H9 (cell line): ENCODE results near the gene AMH. TPM values are rescaled to one million over a fixed set of nuclear protein-coding genes. Genes with fewer than 3 reads are reported as not detected.
A peak's percentile ranks its signal among the peaks of the same experiment; 100 is the strongest.

ENCODE experiments used
- DNase-seq: peaks from one replicate; pipeline ENCODE4 v3.0.0-alpha.2; 2017
- H2AFZ ChIP-seq: one replicate; pipeline ENCODE4 v1.6.1; 2013; ENCODE audit warnings: mild to moderate bottlenecking, low read length, control low read depth, moderate library complexity
- H2AK5ac ChIP-seq: 2 replicates; pipeline ENCODE4 v1.6.1; 2013; ENCODE audit warnings: low read length, control low read depth, mixed read lengths; ENCODE audit not compliant: insufficient read length
- H2BK120ac ChIP-seq: one replicate; pipeline ENCODE4 v1.6.1; 2013; ENCODE audit warnings: low read depth, mild to moderate bottlenecking, low read length, control low read depth, inconsistent platforms; ENCODE audit not compliant: poor library complexity, severe bottlenecking
- H2BK12ac ChIP-seq: 2 replicates; pipeline ENCODE4 v1.6.1; 2013; ENCODE audit warnings: low read length, control low read depth, mixed read lengths, low read depth; ENCODE audit not compliant: insufficient read length
- H2BK15ac ChIP-seq: 2 replicates; pipeline ENCODE4 v1.6.1; 2013; ENCODE audit warnings: low read depth, low read length, control low read depth
- H2BK20ac ChIP-seq: one replicate; pipeline ENCODE4 v1.6.1; 2013; ENCODE audit warnings: low read depth, mild to moderate bottlenecking, low read length, control low read depth, inconsistent platforms; ENCODE audit not compliant: poor library complexity, severe bottlenecking
- H2BK5ac ChIP-seq: 2 replicates; pipeline ENCODE4 v1.6.1; 2013; ENCODE audit warnings: low read length, control low read depth, mixed read lengths; ENCODE audit not compliant: insufficient read length
- H3K14ac ChIP-seq: 2 replicates; pipeline ENCODE4 v1.6.1; 2013; ENCODE audit warnings: low read length, control low read depth; ENCODE audit not compliant: insufficient read depth
- H3K18ac ChIP-seq: 2 replicates; pipeline ENCODE4 v1.6.1; 2013; ENCODE audit warnings: low read depth, mild to moderate bottlenecking, mixed read lengths, low read length, control low read depth; ENCODE audit not compliant: insufficient read length
- H3K23ac ChIP-seq: 2 replicates; pipeline ENCODE4 v1.6.1; 2013; ENCODE audit warnings: low read length, control low read depth, mixed read lengths, low read depth; ENCODE audit not compliant: insufficient read length
- H3K23me2 ChIP-seq: 2 replicates; pipeline ENCODE4 v1.6.1; 2013; ENCODE audit warnings: low read depth, mild to moderate bottlenecking, mixed read lengths, low read length, control low read depth; ENCODE audit not compliant: insufficient read length, poor library complexity, severe bottlenecking
- H3K27ac ChIP-seq: 2 replicates; pipeline ENCODE4 v1.5.1; 2013; ENCODE audit warnings: low read length, control low read depth, mixed read lengths, low read depth; ENCODE audit not compliant: insufficient read length
- H3K27me3 ChIP-seq: 2 replicates; pipeline ENCODE4 v1.6.1; 2013; ENCODE audit warnings: low read length, control low read depth, inconsistent platforms; ENCODE audit not compliant: insufficient read depth
- H3K4ac ChIP-seq: 2 replicates; pipeline ENCODE4 v1.6.1; 2013; ENCODE audit warnings: low read depth, mild to moderate bottlenecking, control low read depth, inconsistent platforms, low read length, moderate library complexity
- H3K4me1 ChIP-seq: 2 replicates; pipeline ENCODE4 v1.6.1; 2013; ENCODE audit warnings: low read length, control low read depth, inconsistent platforms; ENCODE audit not compliant: insufficient read depth
- H3K4me2 ChIP-seq: 2 replicates; pipeline ENCODE4 v1.6.1; 2013; ENCODE audit warnings: low read length, control low read depth, mixed read lengths; ENCODE audit not compliant: insufficient read length, insufficient read depth
- H3K56ac ChIP-seq: 2 replicates; pipeline ENCODE4 v1.6.1; 2013; ENCODE audit warnings: low read depth, mild to moderate bottlenecking, mixed read lengths, low read length, control low read depth; ENCODE audit not compliant: insufficient read length
- H3K79me1 ChIP-seq: 2 replicates; pipeline ENCODE4 v1.6.1; 2013; ENCODE audit warnings: low read depth, mild to moderate bottlenecking, moderate library complexity, low read length, control low read depth, inconsistent platforms; ENCODE audit not compliant: insufficient read depth, poor library complexity, severe bottlenecking
- H3K79me2 ChIP-seq: 2 replicates; pipeline ENCODE4 v1.6.1; 2013; ENCODE audit warnings: low read length, control low read depth, inconsistent platforms; ENCODE audit not compliant: insufficient read depth
- H3K9ac ChIP-seq: 2 replicates; pipeline ENCODE4 v1.6.1; 2013; ENCODE audit warnings: low read length, control low read depth, mixed read lengths; ENCODE audit not compliant: insufficient read length; ENCODE audit errors: extremely low read depth
- H3K9me3 ChIP-seq: one replicate; pipeline ENCODE4 v1.6.1; 2013; ENCODE audit warnings: low read depth, low read length, inconsistent platforms; ENCODE audit not compliant: control insufficient read depth
- H3T11ph ChIP-seq: one replicate; pipeline ENCODE4 v1.6.1; 2013; ENCODE audit warnings: mild to moderate bottlenecking, low read length, control low read depth, inconsistent platforms
- H4K20me1 ChIP-seq: one replicate; pipeline ENCODE4 v1.6.1; 2013; ENCODE audit not compliant: control insufficient read depth, insufficient read length, insufficient read depth
- H4K5ac ChIP-seq: 2 replicates; pipeline ENCODE4 v1.6.1; 2013; ENCODE audit warnings: low read depth, mild to moderate bottlenecking, mixed read lengths, low read length, control low read depth; ENCODE audit not compliant: insufficient read length
- H4K8ac ChIP-seq: replicated peaks from 2 replicates; pipeline ENCODE4 v1.6.1; 2013; ENCODE audit warnings: low read length, control low read depth, mixed read lengths, low read depth; ENCODE audit not compliant: insufficient read length
- H4K91ac ChIP-seq: 2 replicates; pipeline ENCODE4 v1.6.1; 2013; ENCODE audit warnings: low read depth, mild to moderate bottlenecking, moderate library complexity, mixed read lengths, low read length, control low read depth; ENCODE audit not compliant: insufficient read length
- H3K27ac Mint-ChIP-seq, 3 experiments: 2 replicates in 2 of 3; 3 replicates in 1 of 3; pipeline ENCODE4 v1.8.0; 2020 to 2021; ENCODE audit warnings: mixed read lengths in 3 of 3, mild to moderate bottlenecking in 1 of 3, moderate library complexity in 1 of 3
- H3K27me3 Mint-ChIP-seq: 2 replicates; pipeline ENCODE4 v1.8.0; 2021; ENCODE audit warnings: low read depth, mild to moderate bottlenecking, moderate library complexity, mixed read lengths
- H3K36me3 Mint-ChIP-seq, 3 experiments: 2 replicates in 2 of 3; 3 replicates in 1 of 3; pipeline ENCODE4 v1.8.0; 2020 to 2021; ENCODE audit warnings: low read depth in 3 of 3, mixed read lengths in 3 of 3; ENCODE audit not compliant: insufficient read depth in 1 of 3
- H3K4me1 Mint-ChIP-seq, 2 experiments: 2 replicates each; pipeline ENCODE4 v1.8.0; 2020; ENCODE audit warnings: mixed read lengths in 2 of 2
- H3K4me3 Mint-ChIP-seq, 2 experiments: 2 replicates in 1 of 2; 3 replicates in 1 of 2; pipeline ENCODE4 v1.8.0; 2020 to 2021; ENCODE audit warnings: mild to moderate bottlenecking in 2 of 2, mixed read lengths in 2 of 2, moderate library complexity in 1 of 2
- H3K9me3 Mint-ChIP-seq, 2 experiments: 2 replicates in 1 of 2; 3 replicates in 1 of 2; pipeline ENCODE4 v1.8.0; 2020; ENCODE audit warnings: mild to moderate bottlenecking in 2 of 2, mixed read lengths in 2 of 2, moderate library complexity in 1 of 2
- CTCF ChIP-seq: fragments of 200-600 bp; sonication (generic); conservative IDR thresholded peaks from 3 replicates; pipeline ENCODE4 v1.8.0; 2021; ENCODE audit warnings: antibody characterized with exemption, mild to moderate bottlenecking
- WGBS: extraction: QIAGEN DNeasy Blood & Tissue Kit; methylation state at CpG from one replicate; pipeline ENCODE4 v1.1.7; 2013; ENCODE audit warnings: missing lambda C conversion rate, low lambda C conversion rate, mixed read lengths; ENCODE audit not compliant: insufficient read length; ENCODE audit errors: extremely low coverage; 5-methylcytosine and 5-hydroxymethylcytosine counted together
- total RNA-seq: library from RNA; stranded (reverse); gene quantifications from 2 replicates; pipeline ENCODE4 v1.2.1, GENCODE V29; 2021

Gene AMH
- total RNA-seq, 1 experiment from 2014 or later, result 70.7 TPM

- Mint-ChIP-seq H3K9me3 (no peaks in the 10 kb centered on the region; a peak in 1 of 5 replicates), H3K4me3 (peak overlapping the region in 1 of 2 experiments; percentile 51; a peak in 1 of 5 replicates), H3K4me1 (peaks cover 18 to 22% of the 10 kb centered on the region in 2 experiments), H3K27me3 (peaks cover 2% of the 10 kb centered on the region; the same call in 1 of the 2 replicates), H3K27ac (no peak overlapping the region), H3K36me3 (peaks cover 18 to 30% (median 21%) of the 10 kb centered on the region in 3 experiments)
- Histone ChIP-seq H2BK20ac (no peak overlapping the region), H3K56ac (no peak overlapping the region), H3K23me2 (no peaks in the 10 kb centered on the region), H4K20me1 (peaks cover 2% of the 10 kb centered on the region), H3K9ac (no peak overlapping the region), H3K14ac (no peak overlapping the region), H3K4ac (no peak overlapping the region), H3K23ac (no peak overlapping the region), H3K4me1 (0 out of 2 replicates have a peak, but pooled peaks cover 2% of the 10 kb centered on the region), H2BK120ac (no peak overlapping the region), H2AFZ (no peak overlapping the region), H3K79me1 (no peaks in the 10 kb centered on the region), H4K5ac (no peak overlapping the region), H2BK12ac (no peak overlapping the region), H3T11ph (no peak overlapping the region), H4K91ac (no peak overlapping the region), H2BK15ac (no peak overlapping the region), H3K9me3 (no peaks in the 10 kb centered on the region), H3K27ac (no peak overlapping the region), H3K27me3 (no peaks in the 10 kb centered on the region), H3K4me2 (no peak overlapping the region), H3K18ac (no peak overlapping the region), H4K8ac (no peak overlapping the region), H3K79me2 (peaks cover 4% of the 10 kb centered on the region; the same call in 1 of the 2 replicates), H2BK5ac (no peak overlapping the region), H2AK5ac (no peak overlapping the region)
- no CpG with 5 or more reads among the region's 28 CpGs for WGBS
- no peak for DNase-seq
- no peak for TF ChIP-seq CTCF
Measured at GRCh38 chr19:2276429-2276986, 27.4 kb downstream of the AMH start.
